Measurements from ENCODE around the gene NADK.

The NADK gene

GRCh38 chr1:1775327-1776226, 2.7 kb downstream of the NADK start:
- no peak overlapping the region for H3K4me3 ChIP-seq (replicated peaks in 1 of 2; ENCODE audit: low read depth in 2 of 2, low read length in 2 of 2)
- no peak for DNase-seq (ENCODE audit: low read depth in 2 of 2)
- TF ChIP-seq CTCF (IDR thresholded peaks at IDR 0.05; ENCODE audit: low read depth, low read length) = no peak

GRCh38 chr1:1773874-1774273, 4.4 kb downstream of the NADK start:
- no peak for DNase-seq (ENCODE audit: low read depth in 2 of 2)
- no peak for TF ChIP-seq CTCF (IDR thresholded peaks at IDR 0.05; ENCODE audit: low read depth, low read length)
- no peak overlapping the region for H3K4me3 ChIP-seq (replicated peaks in 1 of 2; ENCODE audit: low read depth in 2 of 2, low read length in 2 of 2)

GRCh38 chr1:1771096-1771495, 7.2 kb downstream of the NADK start:
- no peak for DNase-seq (ENCODE audit: low read depth in 2 of 2)
- no peak overlapping the region for H3K4me3 ChIP-seq (replicated peaks in 1 of 2; ENCODE audit: low read depth in 2 of 2, low read length in 2 of 2)
- no peak for TF ChIP-seq CTCF (IDR thresholded peaks at IDR 0.05; ENCODE audit: low read depth, low read length)

- H3K4me3 ChIP-seq (replicated peaks in 1 of 2; ENCODE audit: low read depth in 2 of 2, low read length in 2 of 2) = no peak overlapping the region
- no peak for DNase-seq (ENCODE audit: low read depth in 2 of 2)
- no peak for TF ChIP-seq CTCF (IDR thresholded peaks at IDR 0.05; ENCODE audit: low read depth, low read length)
These were observed 8.2 kb downstream of the NADK start for GRCh38 chr1:1770102-1770501.

- no peak for DNase-seq (ENCODE audit: low read depth in 2 of 2)
- no peak overlapping the region for H3K4me3 ChIP-seq (replicated peaks in 1 of 2; ENCODE audit: low read depth in 2 of 2, low read length in 2 of 2)
These were observed 9.8 kb downstream of the NADK start for GRCh38 chr1:1768249-1768992.

GRCh38 chr1:1764876-1765470, 13.3 kb downstream of the NADK start:
- no peak for DNase-seq (ENCODE audit: low read depth in 2 of 2)
- H3K4me3 ChIP-seq (replicated peaks in 1 of 2; ENCODE audit: low read depth in 2 of 2, low read length in 2 of 2) = no peak overlapping the region
- TF ChIP-seq CTCF (IDR thresholded peaks at IDR 0.05; ENCODE audit: low read depth, low read length) = no peak

More at GRCh38 chr1:1768249-1768992, 9.8 kb downstream of the NADK start:
- no peak for TF ChIP-seq CTCF (IDR thresholded peaks at IDR 0.05; ENCODE audit: low read depth, low read length)
